Astrocyte of the cerebellum (primary cell): ENCODE results near the gene COMMD4.
A peak's percentile ranks its signal among the peaks of the same experiment; 100 is the strongest.

ENCODE experiments used
- DNase-seq: peaks from one replicate; pipeline ENCODE4 v3.0.0-alpha.2; 2011; ENCODE audit warnings: low read depth
- H3K4me3 ChIP-seq: 2 replicates; pipeline ENCODE4 v1.5.1; 2011; ENCODE audit warnings: mild to moderate bottlenecking, low read depth, low read length, moderate library complexity
- in situ Hi-C: cut with HindIII; loops from 2 replicates; pipeline ENCODE4 v1.10.0; 2017; ENCODE audit warnings: low sequenced_read_pairs
- TF ChIP-seq, protein P1 (sequence below): IDR thresholded peaks from 2 replicates; pipeline ENCODE4 v1.5.1; 2012; ENCODE audit warnings: low read length, low read depth, moderate library complexity, mild to moderate bottlenecking; ENCODE audit errors: missing control alignments

Gene COMMD4

DNA sequence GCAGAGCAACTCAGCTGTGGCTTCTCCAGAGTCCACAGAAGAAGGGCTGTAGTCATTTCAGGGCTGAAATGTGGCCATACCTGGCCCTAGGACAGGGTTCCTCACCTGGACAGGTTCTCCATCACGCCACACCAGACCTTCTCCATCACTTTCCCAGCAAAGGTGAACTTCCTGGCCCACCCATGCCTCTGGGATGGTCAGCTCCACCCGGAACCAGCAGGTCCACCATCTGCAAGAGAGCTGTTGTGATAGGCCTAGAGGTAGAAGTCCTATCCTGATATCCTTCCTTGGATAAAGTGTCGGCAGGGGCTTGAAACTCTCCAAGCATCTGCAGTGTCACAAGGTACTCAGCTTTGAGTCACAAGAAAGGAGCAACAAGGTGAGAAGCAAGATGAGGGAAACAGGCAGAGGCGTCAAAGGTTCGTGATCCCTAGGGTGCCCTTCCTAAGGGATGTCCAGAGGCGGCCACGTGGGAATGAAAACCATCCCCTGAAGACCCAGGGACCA lies 31.6 kb downstream of the COMMD4 start:
- TF ChIP-seq, protein P1, sequence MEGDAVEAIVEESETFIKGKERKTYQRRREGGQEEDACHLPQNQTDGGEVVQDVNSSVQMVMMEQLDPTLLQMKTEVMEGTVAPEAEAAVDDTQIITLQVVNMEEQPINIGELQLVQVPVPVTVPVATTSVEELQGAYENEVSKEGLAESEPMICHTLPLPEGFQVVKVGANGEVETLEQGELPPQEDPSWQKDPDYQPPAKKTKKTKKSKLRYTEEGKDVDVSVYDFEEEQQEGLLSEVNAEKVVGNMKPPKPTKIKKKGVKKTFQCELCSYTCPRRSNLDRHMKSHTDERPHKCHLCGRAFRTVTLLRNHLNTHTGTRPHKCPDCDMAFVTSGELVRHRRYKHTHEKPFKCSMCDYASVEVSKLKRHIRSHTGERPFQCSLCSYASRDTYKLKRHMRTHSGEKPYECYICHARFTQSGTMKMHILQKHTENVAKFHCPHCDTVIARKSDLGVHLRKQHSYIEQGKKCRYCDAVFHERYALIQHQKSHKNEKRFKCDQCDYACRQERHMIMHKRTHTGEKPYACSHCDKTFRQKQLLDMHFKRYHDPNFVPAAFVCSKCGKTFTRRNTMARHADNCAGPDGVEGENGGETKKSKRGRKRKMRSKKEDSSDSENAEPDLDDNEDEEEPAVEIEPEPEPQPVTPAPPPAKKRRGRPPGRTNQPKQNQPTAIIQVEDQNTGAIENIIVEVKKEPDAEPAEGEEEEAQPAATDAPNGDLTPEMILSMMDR: no peak
- DNase-seq: no peak
- in situ Hi-C loops: no loop called here
- peak overlapping the region; percentile 87 for H3K4me3 ChIP-seq

GRCh38 chr15:75367913-75368688 lies 32.2 kb downstream of the COMMD4 start, which contains the start of gene MAN2C1:
Gene MAN2C1 (minus strand): TSS chr15:75368607. CDS start chr15:75368583, 24 bp downstream.
- TF ChIP-seq, protein P1: peak; percentile 75
- peak within 1 kb of the TSS; percentile 87 for H3K4me3 ChIP-seq
- peak; percentile 79 for DNase-seq
- in situ Hi-C loops: no loop called here

DNA sequence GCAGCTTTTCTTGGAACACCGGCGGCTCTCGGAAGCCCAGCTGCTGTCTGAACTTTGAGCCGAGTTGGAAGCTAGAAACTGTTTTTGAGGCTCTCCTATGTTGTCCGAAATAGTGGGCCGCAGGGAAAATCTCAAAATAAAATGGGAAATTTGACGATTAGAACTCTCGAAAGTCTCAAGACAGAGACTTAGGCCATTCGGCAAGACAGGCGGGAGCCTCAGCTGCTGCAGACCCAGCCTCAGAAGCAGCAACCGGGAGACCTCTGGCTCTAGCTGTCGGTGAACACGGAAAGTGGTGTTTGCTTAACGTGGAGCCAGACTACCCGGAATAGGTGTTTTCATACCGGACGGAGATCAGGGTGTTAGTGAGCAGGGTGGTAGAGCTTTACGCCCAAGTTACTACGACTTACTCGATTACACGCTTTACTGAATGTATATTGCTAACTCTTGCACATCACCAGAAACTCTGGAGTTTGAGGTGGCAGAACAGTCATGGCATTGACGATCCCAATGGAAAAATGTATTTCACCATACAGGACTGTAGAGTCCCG lies 32.9 kb downstream of the COMMD4 start:
- in situ Hi-C loops: no loop called here
- TF ChIP-seq, protein P1: peak; percentile 5
- H3K4me3 ChIP-seq: peak overlapping the region; percentile 87
- no peak for DNase-seq

DNA sequence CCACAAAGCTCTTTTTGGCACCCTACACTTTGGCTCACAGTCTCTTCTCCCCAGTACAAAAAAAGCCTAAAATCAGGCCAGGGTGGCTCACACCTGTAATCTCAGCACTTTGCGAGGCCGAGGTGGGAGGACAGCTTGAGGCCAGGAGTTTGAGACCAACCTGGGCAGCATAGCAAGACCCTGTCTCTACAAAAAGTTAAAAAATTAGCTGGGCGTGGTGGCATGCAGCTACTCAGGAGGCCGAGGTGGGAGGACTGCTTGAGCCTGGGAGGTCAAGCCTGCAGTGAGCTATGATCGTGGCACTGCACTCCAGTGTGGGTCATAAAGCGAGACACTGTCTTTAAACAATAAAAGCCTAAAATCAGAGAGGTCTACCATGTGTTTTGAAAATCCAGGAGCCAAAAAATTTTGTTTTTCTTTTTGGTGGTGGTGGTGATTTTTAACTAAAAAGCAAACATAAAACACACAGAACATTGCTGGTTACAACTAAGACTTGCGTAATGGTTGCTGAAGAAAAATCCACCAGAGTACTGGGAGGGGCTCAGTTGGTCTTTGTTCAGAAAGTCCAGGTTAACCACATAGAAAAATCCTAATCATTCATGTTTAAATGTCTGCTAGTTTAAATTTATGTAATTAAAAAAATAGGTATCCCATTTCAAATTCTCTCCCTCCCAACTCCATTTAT lies 34.2 kb downstream of the COMMD4 start:
- in situ Hi-C loops: no loop called here
- no peak overlapping the region for H3K4me3 ChIP-seq
- no peak for DNase-seq
- TF ChIP-seq, protein P1: no peak

DNA sequence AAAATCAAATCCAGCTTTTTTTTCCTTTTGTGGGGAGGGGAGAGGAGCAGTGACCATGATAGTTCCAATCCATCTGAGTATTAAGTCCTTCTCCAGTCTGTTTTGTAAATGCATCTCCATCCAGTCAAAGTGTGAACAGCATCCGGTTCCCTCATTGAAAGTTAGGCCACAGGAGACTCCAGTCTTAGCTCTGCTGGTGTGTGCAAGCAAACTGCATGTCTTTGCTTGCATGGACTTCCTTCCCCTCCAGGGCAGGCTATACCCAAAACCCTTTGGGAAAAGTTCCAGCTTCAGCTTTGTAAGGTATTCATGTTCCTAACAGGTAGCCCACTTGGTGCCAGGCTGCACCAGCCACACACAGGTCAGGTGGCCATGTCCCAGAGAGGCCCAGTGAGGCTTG lies 35.6 kb downstream of the COMMD4 start:
- TF ChIP-seq, protein P1: no peak
- in situ Hi-C loops: no loop called here
- DNase-seq: no peak
- no peak overlapping the region for H3K4me3 ChIP-seq

DNA sequence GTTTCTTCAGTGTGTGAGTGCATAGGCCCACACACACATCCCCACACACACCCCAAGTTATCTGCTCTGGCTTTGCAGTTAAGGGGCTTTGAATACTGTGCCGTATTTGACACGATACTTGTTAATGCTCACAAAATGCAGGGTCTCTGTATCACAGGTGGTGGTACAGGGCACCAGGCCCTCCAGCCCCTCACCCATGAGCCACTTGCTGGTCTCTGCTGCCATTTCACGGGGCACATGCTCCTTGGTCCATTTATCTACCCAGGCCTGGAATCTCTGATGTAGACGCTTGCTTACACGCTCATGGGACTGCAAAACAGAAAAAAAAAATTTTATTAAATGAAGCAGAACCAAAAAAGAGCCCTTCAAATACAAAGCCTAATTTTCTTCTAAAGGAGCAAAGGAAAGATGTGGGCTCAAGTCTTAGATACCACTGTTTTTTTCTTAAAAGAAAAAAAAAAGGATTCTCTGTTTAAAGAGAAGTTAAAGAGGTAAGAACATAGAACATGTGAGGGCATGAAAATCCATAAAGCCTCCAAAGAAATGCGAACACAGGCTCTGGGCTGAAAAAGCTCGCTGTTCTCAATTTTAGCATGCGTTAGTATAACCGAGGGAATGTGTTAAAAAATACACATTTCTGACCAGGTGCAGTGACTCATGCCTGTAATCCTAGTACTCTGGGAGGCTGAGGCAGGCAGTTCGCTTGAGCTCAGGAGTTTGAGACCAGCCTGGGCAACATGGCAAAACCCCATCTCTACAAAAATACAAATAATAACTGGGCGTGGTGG lies 36.2 kb downstream of the COMMD4 start:
- no peak for DNase-seq
- TF ChIP-seq, protein P1: no peak
- in situ Hi-C loops: no loop called here
- H3K4me3 ChIP-seq: no peak overlapping the region
